Measurements from ENCODE around the gene PCED1A.

The PCED1A gene

DNA sequence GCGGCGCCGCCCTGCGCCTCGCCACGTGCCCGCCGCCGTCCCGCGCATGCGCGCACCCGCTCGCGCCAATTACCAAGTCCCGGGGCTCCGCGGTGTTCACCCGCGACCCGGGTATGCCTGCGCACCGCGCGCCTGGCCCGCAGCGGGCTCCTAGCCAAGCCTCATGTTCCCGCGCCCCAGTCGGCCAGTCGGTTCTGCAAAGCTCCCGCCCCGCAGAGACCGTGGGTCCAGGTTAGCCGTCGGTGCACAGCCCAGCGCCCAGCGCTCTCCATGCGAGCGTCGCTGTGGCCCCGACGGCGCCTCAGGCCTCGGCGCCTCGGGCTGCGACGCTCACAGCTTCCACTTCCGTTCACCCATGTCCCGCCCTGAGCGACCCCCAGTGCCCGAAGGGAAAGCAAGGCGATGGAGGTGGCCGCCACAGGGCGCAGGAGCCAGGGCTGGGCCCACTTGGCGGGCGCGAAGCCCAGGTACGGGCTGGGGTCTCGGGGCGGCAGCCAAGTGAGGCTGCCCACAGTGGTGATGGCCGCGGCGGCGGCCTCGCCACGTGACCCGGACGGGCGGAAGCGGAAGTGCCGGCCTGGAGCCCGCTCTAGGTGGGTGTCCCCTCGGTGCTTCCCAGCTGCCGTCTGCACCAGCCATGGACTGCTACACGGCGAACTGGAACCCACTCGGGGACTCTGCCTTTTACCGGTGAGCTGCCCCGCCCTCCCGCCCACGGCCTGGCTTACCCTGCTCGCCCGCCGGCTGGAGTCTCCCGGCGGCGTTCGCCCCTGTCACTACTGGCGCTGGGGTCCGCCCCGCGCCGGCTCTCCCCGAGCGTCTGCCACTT lies at the start of gene PCED1A, which contains the start of gene VPS16:
PCED1A (minus strand) TSS at position 518 of the 829 bp plus-strand sequence. CDS start 743 bp downstream, outside the sequence.
VPS16 (plus strand) TSS at position 608 of the 829 bp plus-strand sequence; CDS start at position 638, 30 bp downstream.
- DNase-seq (ENCODE audit: low read depth in 2 of 2), result peak; percentile 78 to 83

DNA sequence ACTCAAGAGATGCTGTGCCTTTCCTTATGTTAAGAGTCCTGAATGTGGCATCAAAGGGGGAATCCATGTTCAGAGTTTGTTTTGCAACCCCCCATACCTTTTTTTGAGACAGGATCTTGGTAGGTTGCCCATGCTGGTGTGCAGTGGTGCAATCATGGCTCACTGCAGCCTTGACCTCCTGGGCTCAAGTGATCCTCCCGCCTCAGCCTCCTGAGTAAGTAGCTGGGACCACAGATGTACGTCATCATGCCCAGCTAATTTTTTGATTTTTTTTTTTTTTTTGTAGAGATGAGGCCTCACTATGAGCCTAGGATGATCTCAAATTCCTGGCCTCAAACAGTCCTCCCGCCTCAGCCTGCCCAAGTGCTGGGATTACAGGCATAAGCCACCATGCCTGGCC lies 49.3 kb upstream of the PCED1A start:
- DNase-seq (ENCODE audit: low read depth in 2 of 2), result no peak

DNA sequence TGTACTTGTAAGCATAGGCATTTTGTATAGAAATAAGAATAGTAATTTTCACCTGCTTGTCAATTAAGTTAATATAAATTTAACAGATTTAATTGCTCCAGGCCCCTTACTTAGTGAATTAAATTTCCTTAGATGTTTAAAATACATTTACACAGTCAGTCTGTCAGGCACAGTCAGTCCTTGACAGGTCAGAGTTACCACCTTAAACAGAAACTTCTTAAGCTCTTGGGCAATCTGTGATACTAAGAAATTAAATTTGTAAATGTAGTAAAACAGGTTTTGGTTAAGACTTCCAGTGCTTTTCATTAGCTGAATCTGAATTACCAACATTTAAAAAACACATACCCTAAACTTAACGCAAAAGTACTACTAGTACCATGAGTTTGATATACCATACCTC lies 48.8 kb upstream of the PCED1A start:
- no peak for DNase-seq (ENCODE audit: low read depth in 2 of 2)

DNA sequence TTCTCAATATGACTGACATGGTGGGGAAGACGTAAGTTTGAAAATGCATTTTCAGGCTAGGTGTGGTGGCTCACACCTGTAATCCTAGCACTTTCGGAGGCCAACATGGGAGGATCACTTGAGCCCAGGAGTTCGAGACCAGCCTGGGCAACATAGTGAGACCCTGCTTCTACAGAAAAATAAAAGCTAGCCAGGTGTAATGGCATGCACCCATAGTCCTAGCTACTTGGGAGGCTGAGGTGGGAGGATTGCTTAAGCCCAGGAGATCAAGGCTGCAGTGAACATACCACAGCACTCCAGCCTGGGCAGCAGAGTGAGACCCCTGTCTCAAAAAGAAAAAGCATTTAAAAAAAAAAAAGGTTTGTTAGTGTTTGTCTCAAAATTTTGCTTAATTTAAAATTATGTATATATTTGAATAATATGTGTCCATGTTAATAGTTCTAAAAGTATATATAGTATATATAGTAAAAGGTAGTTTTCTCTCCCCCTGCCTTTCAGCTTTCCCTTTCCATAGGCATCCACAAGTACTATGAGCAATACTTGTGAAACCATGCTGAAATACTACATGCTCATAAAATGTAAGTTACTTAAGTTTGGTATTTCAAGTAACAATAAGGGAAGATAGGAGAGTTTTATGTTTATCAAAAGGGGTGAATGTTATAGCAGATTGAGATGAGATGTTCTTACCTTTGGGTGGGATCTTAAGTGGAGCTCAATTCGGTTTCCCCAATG lies 47.9 kb upstream of the PCED1A start:
- DNase-seq (ENCODE audit: low read depth in 2 of 2), result no peak

GRCh38 chr20:2887715-2888114 lies 47.3 kb upstream of the PCED1A start:
- DNase-seq (ENCODE audit: low read depth in 2 of 2), result no peak

DNA sequence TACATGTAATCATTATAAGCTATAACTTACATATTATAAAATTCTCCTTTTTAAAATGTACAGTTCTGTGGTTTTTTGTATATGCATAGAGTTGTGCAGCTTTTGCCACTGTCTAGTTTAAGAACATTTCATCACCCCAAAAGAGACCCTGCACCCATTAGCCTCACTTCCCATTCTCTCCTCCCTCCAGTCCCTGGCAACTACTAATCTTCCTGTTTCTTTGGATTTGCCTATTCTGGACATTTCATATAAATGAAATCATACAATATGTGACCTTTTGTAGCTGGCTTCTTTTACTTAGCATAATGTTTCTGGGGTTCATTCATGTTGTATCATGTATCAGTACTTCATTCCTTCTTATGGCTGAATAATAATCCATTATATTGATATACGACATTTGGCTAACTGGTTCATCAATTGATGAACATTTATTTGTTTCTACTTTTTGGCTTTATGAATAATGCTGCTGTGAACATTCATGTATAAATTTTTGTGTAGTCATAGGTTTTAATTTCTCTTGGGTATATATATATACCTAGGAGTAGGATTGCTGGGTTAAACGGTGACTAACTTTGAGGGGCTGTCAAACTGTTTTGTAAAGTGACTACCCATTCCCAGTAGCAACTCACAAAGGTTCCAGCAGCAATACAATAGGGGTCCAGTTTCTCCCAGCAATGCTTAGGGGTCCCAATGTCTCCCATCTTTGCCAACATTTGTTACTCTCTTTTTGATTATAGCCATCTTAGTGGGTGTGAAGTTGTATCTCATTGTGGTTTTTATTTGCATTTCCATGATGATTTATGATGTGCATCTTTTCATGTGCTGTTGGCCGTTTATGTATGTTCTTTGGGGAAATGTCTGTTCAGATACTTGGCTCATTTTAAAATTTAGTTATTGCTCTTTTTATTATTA lies 43.5 kb upstream of the PCED1A start:
- no peak for DNase-seq (ENCODE audit: low read depth in 2 of 2)

GRCh38 chr20:2880650-2881049 lies 40.2 kb upstream of the PCED1A start:
- no peak for DNase-seq (ENCODE audit: low read depth in 2 of 2)

GRCh38 chr20:2879146-2879545 lies 38.7 kb upstream of the PCED1A start:
- no peak for DNase-seq (ENCODE audit: low read depth in 2 of 2)

DNA sequence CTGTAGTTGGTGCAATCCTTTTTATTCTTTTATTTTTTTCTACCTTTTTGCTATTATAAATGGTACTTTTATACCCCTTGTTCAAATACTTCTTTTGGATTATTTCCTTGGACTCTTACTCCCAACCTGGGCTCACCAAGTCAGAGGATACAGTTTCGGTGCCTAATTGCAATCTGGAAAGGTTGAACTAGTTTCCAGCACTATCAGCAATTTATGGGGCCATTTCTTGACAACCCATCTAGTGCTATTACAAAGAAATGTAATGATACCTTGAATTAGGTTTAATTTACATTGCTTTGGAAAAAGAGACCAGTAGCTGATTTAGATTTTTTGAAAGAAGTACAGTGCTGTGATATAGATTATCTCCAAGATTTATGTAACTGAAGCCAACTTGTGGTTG lies 38.1 kb upstream of the PCED1A start:
- no peak for DNase-seq (ENCODE audit: low read depth in 2 of 2)

GRCh38 chr20:2875690-2876203 lies 35.3 kb upstream of the PCED1A start:
- DNase-seq (ENCODE audit: low read depth in 2 of 2), result no peak

- no peak for DNase-seq (ENCODE audit: low read depth in 2 of 2)
Measured at GRCh38 chr20:2874456-2874855, 34.0 kb upstream of the PCED1A start.

- DNase-seq (ENCODE audit: low read depth in 2 of 2), result peak; percentile 25 to 34
Measured at GRCh38 chr20:2873747-2874041, 33.2 kb upstream of the PCED1A start.

- DNase-seq (ENCODE audit: low read depth in 2 of 2), result peak; percentile 88 to 92
Measured at GRCh38 chr20:2873010-2873746, 32.7 kb upstream of the PCED1A start, which contains the start of gene PTPRA. TSS of gene PTPRA (plus strand) at chr20:2873481. CDS start at chr20:2964278, 90,797 bp downstream.

- peak; percentile 71 to 75 for DNase-seq (ENCODE audit: low read depth in 2 of 2)
Measured at GRCh38 chr20:2872459-2873009, 32.1 kb upstream of the PCED1A start.

DNA sequence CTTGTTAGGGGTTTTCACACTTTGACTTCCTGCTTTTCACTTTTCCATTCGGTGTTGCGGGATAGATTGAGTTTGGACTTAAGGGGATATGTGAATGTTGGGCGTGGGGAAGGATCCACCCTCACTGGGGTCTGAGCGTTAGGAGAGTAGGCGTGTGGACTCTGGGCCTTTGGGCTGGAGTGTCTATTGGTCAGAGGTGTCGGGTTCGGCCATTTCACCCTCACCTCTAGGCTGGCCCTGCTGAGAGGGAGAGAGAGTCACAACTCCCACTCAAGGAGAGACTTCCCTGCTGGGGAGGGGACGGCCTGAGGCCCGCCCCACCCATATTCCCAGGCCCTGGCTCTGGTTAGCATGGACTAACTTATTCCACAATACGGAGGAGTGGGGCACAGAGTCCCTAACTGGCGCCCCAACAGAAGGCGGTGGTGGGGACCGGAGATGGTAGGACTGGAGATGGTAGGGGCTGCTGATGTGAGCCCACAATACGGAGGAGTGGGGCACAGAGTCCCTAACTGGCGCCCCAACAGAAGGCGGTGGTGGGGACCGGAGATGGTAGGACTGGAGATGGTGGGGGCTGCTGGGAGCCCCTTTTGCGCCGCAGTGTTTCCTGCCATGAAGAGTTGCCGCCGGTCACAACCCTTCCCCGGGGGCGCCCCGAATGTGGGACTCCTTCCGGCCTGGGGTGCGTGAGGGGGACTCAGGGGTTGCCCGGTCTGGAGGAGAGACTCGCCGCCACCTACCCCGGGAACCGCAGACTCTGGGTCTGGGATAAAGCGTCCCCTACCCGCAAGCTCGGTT lies 31.4 kb upstream of the PCED1A start:
- DNase-seq (ENCODE audit: low read depth in 2 of 2), result peak in 1 of 2 donors; percentile 25

GRCh38 chr20:2871111-2871465 lies 30.6 kb upstream of the PCED1A start:
- no peak for DNase-seq (ENCODE audit: low read depth in 2 of 2)

DNA sequence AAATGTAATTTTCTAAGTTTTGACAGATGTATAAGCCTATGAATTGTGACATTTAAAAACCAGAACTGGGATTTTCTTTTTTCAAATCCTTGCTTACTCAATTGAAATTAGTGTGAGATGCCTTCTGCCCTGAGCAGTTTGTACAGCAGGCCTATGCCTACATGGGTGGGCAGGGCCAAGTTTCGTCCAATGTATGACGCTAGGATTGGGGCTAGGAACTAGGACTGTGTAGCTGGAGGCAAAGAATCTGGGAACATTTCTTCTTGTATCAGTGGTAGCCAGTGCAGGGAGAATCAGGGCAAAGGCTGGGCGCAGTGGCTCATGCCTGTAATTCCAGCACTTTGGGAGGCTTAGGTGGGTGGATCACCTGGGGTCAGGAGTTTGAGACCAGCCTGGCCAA lies 28.9 kb upstream of the PCED1A start:
- no peak for DNase-seq (ENCODE audit: low read depth in 2 of 2)

DNA sequence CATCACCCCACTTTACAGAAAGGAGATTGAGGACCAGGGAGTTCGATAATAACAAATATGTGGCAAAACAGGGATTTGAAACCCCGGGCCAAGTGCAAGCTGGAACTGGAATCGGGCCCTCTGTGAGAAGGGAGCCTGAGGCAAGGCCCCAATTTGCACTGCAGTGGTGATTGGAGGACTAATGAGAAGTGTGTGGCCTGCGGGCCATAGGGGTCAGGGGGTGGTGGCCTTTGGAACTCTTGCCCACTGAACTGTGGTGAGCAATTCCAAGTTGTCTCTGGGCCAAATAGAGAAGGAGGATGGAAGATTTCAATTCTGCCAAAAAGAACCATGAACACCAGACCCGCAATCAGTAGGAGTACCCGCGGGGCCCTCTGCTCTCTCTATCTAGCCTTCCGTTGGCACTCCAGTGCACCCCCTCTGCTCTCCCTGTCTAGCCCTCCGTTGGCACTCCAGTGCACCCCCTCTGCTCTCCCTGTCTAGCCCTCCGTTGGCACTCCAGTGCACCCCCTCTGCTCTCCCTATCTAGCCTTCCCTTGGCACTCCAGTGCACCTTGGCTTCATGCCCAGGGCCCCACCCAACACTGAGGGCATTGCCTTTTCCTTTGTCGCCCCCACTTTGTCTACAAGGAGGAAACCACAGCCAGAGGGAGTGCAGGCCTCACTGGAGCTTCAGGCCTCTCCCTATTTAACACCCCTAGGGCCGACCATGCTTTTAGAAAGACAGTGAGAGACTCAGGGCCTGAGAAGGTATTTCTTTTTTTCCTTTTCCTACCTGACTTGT lies 26.8 kb upstream of the PCED1A start:
- DNase-seq (ENCODE audit: low read depth in 2 of 2), result no peak

DNA sequence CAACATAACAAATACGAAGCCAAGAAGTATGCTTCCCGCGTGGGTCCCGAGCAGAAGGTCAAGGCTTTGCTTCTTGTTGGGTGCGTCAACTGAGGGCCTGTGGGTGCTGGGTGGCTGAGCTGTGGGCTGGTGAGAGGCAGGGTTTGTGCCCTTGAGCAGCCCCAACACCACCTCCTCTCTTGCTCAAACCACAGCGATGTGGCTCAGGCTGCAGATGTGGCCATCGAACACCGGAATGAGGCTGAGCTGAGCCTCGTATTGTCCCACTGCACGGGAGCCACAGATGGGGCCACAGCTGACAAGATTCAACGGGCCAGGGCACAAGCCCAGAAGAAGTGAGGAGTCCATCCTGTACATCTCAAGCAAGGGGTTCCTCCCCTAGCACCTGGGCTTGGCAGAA lies 25.8 kb upstream of the PCED1A start:
- no peak for DNase-seq (ENCODE audit: low read depth in 2 of 2)
